Measurements from ENCODE around the gene GDPD5.

DNA sequence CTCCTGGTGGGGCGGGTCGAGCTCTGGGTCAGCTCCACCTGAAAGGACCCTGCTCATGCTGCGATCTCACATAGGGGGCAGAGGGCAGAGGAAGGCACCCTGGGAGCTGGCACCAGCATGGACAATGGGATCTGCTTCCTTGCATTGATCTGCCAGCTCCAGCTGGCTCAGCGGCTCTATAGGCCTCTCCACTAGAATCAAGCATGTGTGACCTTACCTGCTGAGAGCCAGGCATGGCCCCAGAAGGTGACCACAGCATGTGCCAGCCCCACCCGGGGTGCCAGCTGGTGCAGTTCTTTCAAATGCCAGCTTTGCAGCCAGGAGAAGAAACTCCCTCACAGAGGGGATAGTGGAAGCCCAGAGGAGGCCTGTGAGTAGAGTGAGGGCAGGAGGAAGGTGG is 70.8 kb downstream of the GDPD5 start:
- TF ChIP-seq CTCF (IDR thresholded peaks at IDR 0.05): no peak
- TF ChIP-seq POLR2A (IDR thresholded peaks at IDR 0.05; ENCODE audit: low read depth): no peak
- TF ChIP-seq EP300 (IDR thresholded peaks at IDR 0.05): no peak
- no peak for TF ChIP-seq POLR2AphosphoS5 (IDR thresholded peaks at IDR 0.05)
